ENCODE data around the gene TNNT3. TPM values are rescaled to one million over a fixed set of nuclear protein-coding genes. Genes with fewer than 3 reads are reported as not detected.

TNNT3 gene
- total RNA-seq, 1 experiment from 2014 or later, result 0.71 TPM

DNA sequence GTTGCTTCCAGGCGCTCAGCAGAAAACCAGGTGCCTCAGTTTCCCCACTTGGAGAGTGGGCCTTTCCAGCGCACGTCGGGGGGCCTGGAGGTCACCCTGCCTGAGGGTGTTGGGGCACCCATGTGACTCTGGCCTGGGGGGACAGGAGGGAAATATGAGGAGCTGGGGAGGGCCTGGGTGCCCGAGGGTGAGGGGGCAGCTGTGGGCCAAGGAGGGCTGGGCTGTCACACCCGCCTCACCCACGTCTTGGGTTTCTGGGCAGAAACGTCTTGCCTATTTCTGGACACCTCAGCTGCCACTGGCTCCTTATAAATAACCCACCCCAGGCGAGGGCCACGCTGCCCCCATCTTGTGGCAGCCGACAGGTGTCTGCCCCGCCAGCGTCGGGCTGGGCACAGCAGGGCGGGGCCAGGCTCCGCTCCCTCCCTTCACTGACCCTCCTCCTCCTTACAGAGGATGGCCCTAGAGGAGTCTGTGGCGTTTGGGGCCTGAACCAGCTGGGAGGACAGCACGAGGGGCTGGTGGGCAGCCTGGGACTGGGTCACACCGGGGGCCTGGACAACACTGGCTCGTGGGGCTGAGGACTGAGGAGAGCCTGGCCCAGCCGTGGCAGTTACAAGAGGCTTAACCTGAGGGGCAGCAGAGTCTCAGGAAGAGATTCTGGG lies 1.5 kb downstream of the TNNT3 start:
- no TSS peak for BruUV-seq (replicated peaks)
- H3K9me3 ChIP-seq (ENCODE audit: control insufficient read depth in 1 of 2, insufficient read depth in 1 of 2, low read depth in 1 of 2, low read length in 2 of 2), result no peaks in the 10 kb centered on the region
- DNase-seq (ENCODE audit: low read depth, low spot score) (no peak), ATAC-seq (peak; percentile 32; the same call in 1 of the 2 replicates)
- ChIA-PET POLR2A (no interaction called here), CTCF (interaction anchor here (1.6 to 2.1 kb wide), 2 partner anchors 39 to 45 kb away, joined by 9 to 12 read pairs; no protein-coding TSS in a partner anchor), RAD21 (ENCODE audit: low non-redundant PET in 1 of 2, low total read pairs in 2 of 2, uncharacterized antibody in 2 of 2, unreplicated experiment in 2 of 2) (no interaction called here)
- H3K4me1 ChIP-seq (ENCODE audit: control insufficient read depth in 1 of 2, insufficient read depth in 2 of 2, low read length in 2 of 2), result no peaks in the 10 kb centered on the region
- no peak overlapping the region for H2AFZ ChIP-seq (ENCODE audit: low read depth, low read length, poor library complexity, severe bottlenecking)
- no peak overlapping the region for H3K27ac ChIP-seq (ENCODE audit: low read depth, low read length)
- no peaks in the 10 kb centered on the region for H3K27me3 ChIP-seq (ENCODE audit: insufficient read depth, low read length)
- TF ChIP-seq CBX3 (IDR thresholded peaks at IDR 0.05; ENCODE audit: low read depth) (no peak), ELF1 (IDR thresholded peaks at IDR 0.05; ENCODE audit: borderline replicate concordance, low read depth) (no peak)
- TF ChIP-seq, protein P1, sequence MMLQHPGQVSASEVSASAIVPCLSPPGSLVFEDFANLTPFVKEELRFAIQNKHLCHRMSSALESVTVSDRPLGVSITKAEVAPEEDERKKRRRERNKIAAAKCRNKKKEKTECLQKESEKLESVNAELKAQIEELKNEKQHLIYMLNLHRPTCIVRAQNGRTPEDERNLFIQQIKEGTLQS (IDR thresholded peaks at IDR 0.05), result no peak
- no peak overlapping the region for H3K9ac ChIP-seq (ENCODE audit: low read length)
- no peaks in the 10 kb centered on the region for H3K9me2 ChIP-seq (ENCODE audit: insufficient read depth)
- H3K79me2 ChIP-seq (ENCODE audit: insufficient read depth, low read length), result no peaks in the 10 kb centered on the region
- H3K36me3 ChIP-seq (ENCODE audit: control insufficient read depth in 1 of 2, insufficient read depth in 2 of 2, low read length in 2 of 2), result no peaks in the 10 kb centered on the region
- H3K4me2 ChIP-seq (ENCODE audit: low read length), result no peak overlapping the region
- H4K20me1 ChIP-seq (ENCODE audit: insufficient read depth), result no peaks in the 10 kb centered on the region
- H3K4me3 ChIP-seq (replicated peaks in 1 of 2; ENCODE audit: low read depth in 1 of 2, low read length in 2 of 2), result no peak overlapping the region
- intact Hi-C loops (cut with micrococcal nuclease), result no loop called here

- no peak for DNase-seq (ENCODE audit: low read depth, low spot score)
- Histone ChIP-seq H3K9me2 (ENCODE audit: insufficient read depth) (no peaks in the 10 kb centered on the region), H3K9me3 (ENCODE audit: control insufficient read depth in 1 of 2, insufficient read depth in 1 of 2, low read depth in 1 of 2, low read length in 2 of 2) (no peaks in the 10 kb centered on the region), H3K4me2 (ENCODE audit: low read length) (no peak overlapping the region), H3K27me3 (ENCODE audit: insufficient read depth, low read length) (no peaks in the 10 kb centered on the region), H3K4me1 (ENCODE audit: control insufficient read depth in 1 of 2, insufficient read depth in 2 of 2, low read length in 2 of 2) (no peaks in the 10 kb centered on the region), H3K27ac (ENCODE audit: low read depth, low read length) (no peak overlapping the region), H3K9ac (ENCODE audit: low read length) (no peak overlapping the region), H2AFZ (ENCODE audit: low read depth, low read length, poor library complexity, severe bottlenecking) (no peak overlapping the region), H3K79me2 (ENCODE audit: insufficient read depth, low read length) (no peaks in the 10 kb centered on the region), H3K36me3 (ENCODE audit: control insufficient read depth in 1 of 2, insufficient read depth in 2 of 2, low read length in 2 of 2) (no peaks in the 10 kb centered on the region), H3K4me3 (replicated peaks in 1 of 2; ENCODE audit: low read depth in 1 of 2, low read length in 2 of 2) (no peak overlapping the region), H4K20me1 (ENCODE audit: insufficient read depth) (no peaks in the 10 kb centered on the region)
- POLR2A ChIA-PET, result no interaction called here
- intact Hi-C loops (cut with micrococcal nuclease), result no loop called here
- ATAC-seq, result no peak
- RAD21 ChIA-PET (ENCODE audit: low non-redundant PET in 1 of 2, low total read pairs in 2 of 2, uncharacterized antibody in 2 of 2, unreplicated experiment in 2 of 2), result no interaction called here
- no TSS peak for BruUV-seq (replicated peaks)
- CTCF ChIA-PET, result interaction anchor here (1.6 to 2.1 kb wide), 2 partner anchors 39 to 45 kb away, joined by 9 to 12 read pairs; no protein-coding TSS in a partner anchor
- TF ChIP-seq, protein P2, sequence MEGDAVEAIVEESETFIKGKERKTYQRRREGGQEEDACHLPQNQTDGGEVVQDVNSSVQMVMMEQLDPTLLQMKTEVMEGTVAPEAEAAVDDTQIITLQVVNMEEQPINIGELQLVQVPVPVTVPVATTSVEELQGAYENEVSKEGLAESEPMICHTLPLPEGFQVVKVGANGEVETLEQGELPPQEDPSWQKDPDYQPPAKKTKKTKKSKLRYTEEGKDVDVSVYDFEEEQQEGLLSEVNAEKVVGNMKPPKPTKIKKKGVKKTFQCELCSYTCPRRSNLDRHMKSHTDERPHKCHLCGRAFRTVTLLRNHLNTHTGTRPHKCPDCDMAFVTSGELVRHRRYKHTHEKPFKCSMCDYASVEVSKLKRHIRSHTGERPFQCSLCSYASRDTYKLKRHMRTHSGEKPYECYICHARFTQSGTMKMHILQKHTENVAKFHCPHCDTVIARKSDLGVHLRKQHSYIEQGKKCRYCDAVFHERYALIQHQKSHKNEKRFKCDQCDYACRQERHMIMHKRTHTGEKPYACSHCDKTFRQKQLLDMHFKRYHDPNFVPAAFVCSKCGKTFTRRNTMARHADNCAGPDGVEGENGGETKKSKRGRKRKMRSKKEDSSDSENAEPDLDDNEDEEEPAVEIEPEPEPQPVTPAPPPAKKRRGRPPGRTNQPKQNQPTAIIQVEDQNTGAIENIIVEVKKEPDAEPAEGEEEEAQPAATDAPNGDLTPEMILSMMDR (IDR thresholded peaks at IDR 0.05 in 2 of 3, conservative IDR thresholded peaks at IDR 0.05 in 1 of 3; ENCODE audit: borderline replicate concordance in 1 of 3, insufficient read depth in 1 of 3, low read depth in 2 of 3, low read length in 2 of 3), result no peak
- no peak for TF ChIP-seq EGR1 (IDR thresholded peaks at IDR 0.05; ENCODE audit: low read depth)
- TF ChIP-seq POLR2A (IDR thresholded peaks at IDR 0.05; ENCODE audit: borderline replicate concordance, extremely low read depth, insufficient read depth, insufficient read length), result no peak
- no peak for TF ChIP-seq ZBTB33 (IDR thresholded peaks at IDR 0.05; ENCODE audit: extremely low read depth, insufficient replicate concordance, low read length)
- TF ChIP-seq, protein P1 (IDR thresholded peaks at IDR 0.05), result no peak
- no peak for TF ChIP-seq SRF (IDR thresholded peaks at IDR 0.05; ENCODE audit: low read depth)
- no peak for TF ChIP-seq SIN3A (IDR thresholded peaks at IDR 0.05; ENCODE audit: low read depth)
- no peak for TF ChIP-seq TCF7L2 (IDR thresholded peaks at IDR 0.05; ENCODE audit: borderline replicate concordance, extremely low read depth, insufficient read depth, insufficient read length)
- TF ChIP-seq CBX3 (IDR thresholded peaks at IDR 0.05; ENCODE audit: low read depth), result no peak
Measured at GRCh38 chr11:1921574-1922141, 2.2 kb downstream of the TNNT3 start.
